H9 (cell line): ENCODE measurements around the gene ZNF76. TPM values are rescaled to one million over a fixed set of nuclear protein-coding genes. Genes with fewer than 3 reads are reported as not detected.

Source experiments
- DNase-seq: peaks from one replicate; pipeline ENCODE4 v3.0.0-alpha.2; 2017
- H2AFZ ChIP-seq: one replicate; pipeline ENCODE4 v1.6.1; 2013; ENCODE audit warnings: mild to moderate bottlenecking, low read length, control low read depth, moderate library complexity
- H2AK5ac ChIP-seq: 2 replicates; pipeline ENCODE4 v1.6.1; 2013; ENCODE audit warnings: low read length, control low read depth, mixed read lengths; ENCODE audit not compliant: insufficient read length
- H2BK120ac ChIP-seq: one replicate; pipeline ENCODE4 v1.6.1; 2013; ENCODE audit warnings: low read depth, mild to moderate bottlenecking, low read length, control low read depth, inconsistent platforms; ENCODE audit not compliant: poor library complexity, severe bottlenecking
- H2BK12ac ChIP-seq: 2 replicates; pipeline ENCODE4 v1.6.1; 2013; ENCODE audit warnings: low read length, control low read depth, mixed read lengths, low read depth; ENCODE audit not compliant: insufficient read length
- H2BK15ac ChIP-seq: 2 replicates; pipeline ENCODE4 v1.6.1; 2013; ENCODE audit warnings: low read depth, low read length, control low read depth
- H2BK20ac ChIP-seq: one replicate; pipeline ENCODE4 v1.6.1; 2013; ENCODE audit warnings: low read depth, mild to moderate bottlenecking, low read length, control low read depth, inconsistent platforms; ENCODE audit not compliant: poor library complexity, severe bottlenecking
- H2BK5ac ChIP-seq: 2 replicates; pipeline ENCODE4 v1.6.1; 2013; ENCODE audit warnings: low read length, control low read depth, mixed read lengths; ENCODE audit not compliant: insufficient read length
- H3K14ac ChIP-seq: 2 replicates; pipeline ENCODE4 v1.6.1; 2013; ENCODE audit warnings: low read length, control low read depth; ENCODE audit not compliant: insufficient read depth
- H3K18ac ChIP-seq: 2 replicates; pipeline ENCODE4 v1.6.1; 2013; ENCODE audit warnings: low read depth, mild to moderate bottlenecking, mixed read lengths, low read length, control low read depth; ENCODE audit not compliant: insufficient read length
- H3K23ac ChIP-seq: 2 replicates; pipeline ENCODE4 v1.6.1; 2013; ENCODE audit warnings: low read length, control low read depth, mixed read lengths, low read depth; ENCODE audit not compliant: insufficient read length
- H3K23me2 ChIP-seq: 2 replicates; pipeline ENCODE4 v1.6.1; 2013; ENCODE audit warnings: low read depth, mild to moderate bottlenecking, mixed read lengths, low read length, control low read depth; ENCODE audit not compliant: insufficient read length, poor library complexity, severe bottlenecking
- H3K27ac ChIP-seq: 2 replicates; pipeline ENCODE4 v1.5.1; 2013; ENCODE audit warnings: low read length, control low read depth, mixed read lengths, low read depth; ENCODE audit not compliant: insufficient read length
- H3K27me3 ChIP-seq: 2 replicates; pipeline ENCODE4 v1.6.1; 2013; ENCODE audit warnings: low read length, control low read depth, inconsistent platforms; ENCODE audit not compliant: insufficient read depth
- H3K4ac ChIP-seq: 2 replicates; pipeline ENCODE4 v1.6.1; 2013; ENCODE audit warnings: low read depth, mild to moderate bottlenecking, control low read depth, inconsistent platforms, low read length, moderate library complexity
- H3K4me1 ChIP-seq: 2 replicates; pipeline ENCODE4 v1.6.1; 2013; ENCODE audit warnings: low read length, control low read depth, inconsistent platforms; ENCODE audit not compliant: insufficient read depth
- H3K4me2 ChIP-seq: 2 replicates; pipeline ENCODE4 v1.6.1; 2013; ENCODE audit warnings: low read length, control low read depth, mixed read lengths; ENCODE audit not compliant: insufficient read length, insufficient read depth
- H3K56ac ChIP-seq: 2 replicates; pipeline ENCODE4 v1.6.1; 2013; ENCODE audit warnings: low read depth, mild to moderate bottlenecking, mixed read lengths, low read length, control low read depth; ENCODE audit not compliant: insufficient read length
- H3K79me1 ChIP-seq: 2 replicates; pipeline ENCODE4 v1.6.1; 2013; ENCODE audit warnings: low read depth, mild to moderate bottlenecking, moderate library complexity, low read length, control low read depth, inconsistent platforms; ENCODE audit not compliant: insufficient read depth, poor library complexity, severe bottlenecking
- H3K79me2 ChIP-seq: 2 replicates; pipeline ENCODE4 v1.6.1; 2013; ENCODE audit warnings: low read length, control low read depth, inconsistent platforms; ENCODE audit not compliant: insufficient read depth
- H3K9ac ChIP-seq: 2 replicates; pipeline ENCODE4 v1.6.1; 2013; ENCODE audit warnings: low read length, control low read depth, mixed read lengths; ENCODE audit not compliant: insufficient read length; ENCODE audit errors: extremely low read depth
- H3K9me3 ChIP-seq: one replicate; pipeline ENCODE4 v1.6.1; 2013; ENCODE audit warnings: low read depth, low read length, inconsistent platforms; ENCODE audit not compliant: control insufficient read depth
- H3T11ph ChIP-seq: one replicate; pipeline ENCODE4 v1.6.1; 2013; ENCODE audit warnings: mild to moderate bottlenecking, low read length, control low read depth, inconsistent platforms
- H4K20me1 ChIP-seq: one replicate; pipeline ENCODE4 v1.6.1; 2013; ENCODE audit not compliant: control insufficient read depth, insufficient read length, insufficient read depth
- H4K5ac ChIP-seq: 2 replicates; pipeline ENCODE4 v1.6.1; 2013; ENCODE audit warnings: low read depth, mild to moderate bottlenecking, mixed read lengths, low read length, control low read depth; ENCODE audit not compliant: insufficient read length
- H4K8ac ChIP-seq: replicated peaks from 2 replicates; pipeline ENCODE4 v1.6.1; 2013; ENCODE audit warnings: low read length, control low read depth, mixed read lengths, low read depth; ENCODE audit not compliant: insufficient read length
- H4K91ac ChIP-seq: 2 replicates; pipeline ENCODE4 v1.6.1; 2013; ENCODE audit warnings: low read depth, mild to moderate bottlenecking, moderate library complexity, mixed read lengths, low read length, control low read depth; ENCODE audit not compliant: insufficient read length
- H3K27ac Mint-ChIP-seq, 3 experiments: 2 replicates in 2 of 3; 3 replicates in 1 of 3; pipeline ENCODE4 v1.8.0; 2020 to 2021; ENCODE audit warnings: mixed read lengths in 3 of 3, mild to moderate bottlenecking in 1 of 3, moderate library complexity in 1 of 3
- H3K27me3 Mint-ChIP-seq: 2 replicates; pipeline ENCODE4 v1.8.0; 2021; ENCODE audit warnings: low read depth, mild to moderate bottlenecking, moderate library complexity, mixed read lengths
- H3K36me3 Mint-ChIP-seq, 3 experiments: 2 replicates in 2 of 3; 3 replicates in 1 of 3; pipeline ENCODE4 v1.8.0; 2020 to 2021; ENCODE audit warnings: low read depth in 3 of 3, mixed read lengths in 3 of 3; ENCODE audit not compliant: insufficient read depth in 1 of 3
- H3K4me1 Mint-ChIP-seq, 2 experiments: 2 replicates each; pipeline ENCODE4 v1.8.0; 2020; ENCODE audit warnings: mixed read lengths in 2 of 2
- H3K4me3 Mint-ChIP-seq, 2 experiments: 2 replicates in 1 of 2; 3 replicates in 1 of 2; pipeline ENCODE4 v1.8.0; 2020 to 2021; ENCODE audit warnings: mild to moderate bottlenecking in 2 of 2, mixed read lengths in 2 of 2, moderate library complexity in 1 of 2
- H3K9me3 Mint-ChIP-seq, 2 experiments: 2 replicates in 1 of 2; 3 replicates in 1 of 2; pipeline ENCODE4 v1.8.0; 2020; ENCODE audit warnings: mild to moderate bottlenecking in 2 of 2, mixed read lengths in 2 of 2, moderate library complexity in 1 of 2
- WGBS: extraction: QIAGEN DNeasy Blood & Tissue Kit; methylation state at CpG from one replicate; pipeline ENCODE4 v1.1.7; 2013; ENCODE audit warnings: missing lambda C conversion rate, low lambda C conversion rate, mixed read lengths; ENCODE audit not compliant: insufficient read length; ENCODE audit errors: extremely low coverage; 5-methylcytosine and 5-hydroxymethylcytosine counted together
- total RNA-seq: library from RNA; stranded (reverse); gene quantifications from 2 replicates; pipeline ENCODE4 v1.2.1, GENCODE V29; 2021
- TF ChIP-seq, protein P1 (sequence below): fragments of 200-600 bp; sonication (generic); conservative IDR thresholded peaks from 3 replicates; pipeline ENCODE4 v1.8.0; 2021; ENCODE audit warnings: antibody characterized with exemption, mild to moderate bottlenecking

The ZNF76 gene
- total RNA-seq, 1 experiment from 2014 or later: 21.1 TPM

DNA sequence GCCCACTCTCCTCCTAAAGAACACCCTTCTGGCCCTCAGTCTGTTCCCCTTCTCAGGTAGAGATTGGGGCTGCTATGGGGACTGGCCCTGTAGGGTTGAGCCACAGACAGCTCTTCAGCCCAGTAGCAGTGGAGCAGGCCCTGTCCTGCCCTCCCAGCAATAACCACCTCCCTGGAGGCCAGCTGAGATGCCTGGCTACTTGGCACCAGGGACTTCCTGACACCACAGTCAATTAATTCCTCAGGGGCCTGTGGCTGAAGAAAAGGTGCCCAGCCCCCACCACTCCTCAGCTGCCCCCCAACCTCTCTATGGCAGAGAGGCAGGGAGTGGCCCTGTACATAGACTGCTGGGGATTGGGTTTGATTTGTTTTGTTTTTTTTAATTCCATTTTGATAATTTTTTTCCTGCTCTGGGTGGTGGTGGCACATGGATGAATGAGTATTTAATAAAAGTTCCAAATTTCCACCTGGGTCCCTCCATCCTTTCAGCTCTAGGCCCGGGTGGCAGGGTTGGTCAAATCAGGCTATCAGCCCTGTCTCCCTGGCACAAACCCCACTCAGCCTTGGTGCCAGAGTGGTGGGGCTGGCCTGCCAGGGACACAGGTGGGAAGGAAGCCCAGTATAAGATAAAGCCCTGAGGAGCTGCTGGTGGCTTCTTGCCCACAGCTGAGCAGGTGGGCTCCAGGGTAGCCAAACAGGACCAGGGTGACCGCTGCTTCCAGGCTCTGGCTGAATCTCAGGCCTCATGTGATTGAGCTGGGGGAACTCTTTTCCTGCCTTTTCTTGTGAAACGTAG is 36.2 kb downstream of the ZNF76 start:
- no peaks in the 10 kb centered on the region for H3K9me3 Mint-ChIP-seq
- TF ChIP-seq, protein P1, sequence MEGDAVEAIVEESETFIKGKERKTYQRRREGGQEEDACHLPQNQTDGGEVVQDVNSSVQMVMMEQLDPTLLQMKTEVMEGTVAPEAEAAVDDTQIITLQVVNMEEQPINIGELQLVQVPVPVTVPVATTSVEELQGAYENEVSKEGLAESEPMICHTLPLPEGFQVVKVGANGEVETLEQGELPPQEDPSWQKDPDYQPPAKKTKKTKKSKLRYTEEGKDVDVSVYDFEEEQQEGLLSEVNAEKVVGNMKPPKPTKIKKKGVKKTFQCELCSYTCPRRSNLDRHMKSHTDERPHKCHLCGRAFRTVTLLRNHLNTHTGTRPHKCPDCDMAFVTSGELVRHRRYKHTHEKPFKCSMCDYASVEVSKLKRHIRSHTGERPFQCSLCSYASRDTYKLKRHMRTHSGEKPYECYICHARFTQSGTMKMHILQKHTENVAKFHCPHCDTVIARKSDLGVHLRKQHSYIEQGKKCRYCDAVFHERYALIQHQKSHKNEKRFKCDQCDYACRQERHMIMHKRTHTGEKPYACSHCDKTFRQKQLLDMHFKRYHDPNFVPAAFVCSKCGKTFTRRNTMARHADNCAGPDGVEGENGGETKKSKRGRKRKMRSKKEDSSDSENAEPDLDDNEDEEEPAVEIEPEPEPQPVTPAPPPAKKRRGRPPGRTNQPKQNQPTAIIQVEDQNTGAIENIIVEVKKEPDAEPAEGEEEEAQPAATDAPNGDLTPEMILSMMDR: no peak
- no peaks in the 10 kb centered on the region for H3K9me3 ChIP-seq
- H2BK5ac ChIP-seq: no peak overlapping the region
- no peaks in the 10 kb centered on the region for H4K20me1 ChIP-seq
- H3K4me1 Mint-ChIP-seq: peaks cover 7 to 11% of the 10 kb centered on the region in 2 experiments; a peak in 3 of 4 replicates
- no peak overlapping the region for H3K4me2 ChIP-seq
- no peak overlapping the region for H2BK120ac ChIP-seq
- no peak overlapping the region for H3K4me3 Mint-ChIP-seq
- H3K27me3 Mint-ChIP-seq: no peaks in the 10 kb centered on the region; the same call in 1 of the 2 replicates
- H3K4me1 ChIP-seq: peaks cover 2% of the 10 kb centered on the region; the same call in 1 of the 2 replicates
- no peak overlapping the region for H3K18ac ChIP-seq
- H4K5ac ChIP-seq: no peak overlapping the region
- H2AFZ ChIP-seq: no peak overlapping the region
- no peak overlapping the region for H3K27ac ChIP-seq
- H2BK20ac ChIP-seq: no peak overlapping the region
- H4K8ac ChIP-seq: no peak overlapping the region
- no peak overlapping the region for H3K56ac ChIP-seq
- H3K36me3 Mint-ChIP-seq: peaks cover 5 to 32% (median 30%) of the 10 kb centered on the region in 3 experiments; a peak in 6 of 7 replicates
- H3T11ph ChIP-seq: no peak overlapping the region
- H3K79me1 ChIP-seq: no peaks in the 10 kb centered on the region
- no peak overlapping the region for H3K27ac Mint-ChIP-seq
- H2AK5ac ChIP-seq: no peak overlapping the region
- H2BK12ac ChIP-seq: no peak overlapping the region
- no CpG with 5 or more reads among the region's 3 CpGs for WGBS
- no peaks in the 10 kb centered on the region for H3K23me2 ChIP-seq
- no peaks in the 10 kb centered on the region for H3K79me2 ChIP-seq
- no peak overlapping the region for H3K23ac ChIP-seq
- no peak overlapping the region for H2BK15ac ChIP-seq
- no peak overlapping the region for H3K4ac ChIP-seq
- H3K9ac ChIP-seq: no peak overlapping the region
- no peak overlapping the region for H3K14ac ChIP-seq
- H4K91ac ChIP-seq: no peak overlapping the region
- no peaks in the 10 kb centered on the region for H3K27me3 ChIP-seq
- DNase-seq: no peak
